Prostate gland (tissue), 2 donors: ENCODE measurements around the gene USP32. TPM values are rescaled to one million over a fixed set of nuclear protein-coding genes. Genes with fewer than 3 reads are reported as not detected.
A peak's percentile ranks its signal among the peaks of the same experiment; 100 is the strongest.
"Not testable (repeated sequence)": the region's sequence is repeated elsewhere in the genome, so short reads cannot be mapped to it uniquely, and the experiment has no call there.

Source experiments
- DNase-seq: peaks from one replicate; pipeline ENCODE4 v3.0.0-alpha.2; 2019; ENCODE audit warnings: low spot score
- H3K27ac ChIP-seq, 2 donors: fragments of 200-600 bp; sonication (generic); 2 replicates each; pipeline ENCODE4 v1.5.1; 2017 to 2019
- H3K27me3 ChIP-seq: fragments of 200-600 bp; sonication (generic); replicated peaks from 2 replicates; pipeline ENCODE4 v1.5.1; 2019; ENCODE audit not compliant: insufficient read depth
- H3K36me3 ChIP-seq, 2 donors: fragments of 200-600 bp; sonication (generic); 1 replicate in 1 of 2; 2 replicates in 1 of 2; pipeline versions ENCODE4 v1.5.1 to v1.8.1; 2017 to 2019
- H3K4me1 ChIP-seq: fragments of 200-600 bp; sonication (generic); replicated peaks from 2 replicates; pipeline ENCODE4 v1.5.1; 2019
- H3K4me3 ChIP-seq, 2 donors: fragments of 200-600 bp; sonication (generic); 2 replicates each; pipeline ENCODE4 v1.5.1; 2017 to 2019
- H3K9me3 ChIP-seq: fragments of 200-600 bp; sonication (generic); 2 replicates; pipeline ENCODE4 v1.5.1; 2017
- CTCF ChIP-seq, 4 experiments: fragments of 200-600 bp in 2 of 4; fragments of 450-650 bp in 2 of 4; sonication (generic) in 2 of 4; IDR thresholded peaks; 1 replicate in 3 of 4; 2 replicates in 1 of 4; pipeline ENCODE4 v1.5.1; 2016 to 2019; ENCODE audit warnings: antibody characterized with exemption in 4 of 4, mild to moderate bottlenecking in 2 of 4, moderate library complexity in 2 of 4
- POLR2A ChIP-seq: fragments of 450-650 bp; IDR thresholded peaks from one replicate; pipeline ENCODE4 v1.6.1; 2016; ENCODE audit warnings: antibody characterized with exemption, mild to moderate bottlenecking
- POLR2AphosphoS5 ChIP-seq: sonication (generic); formaldehyde crosslinking; IDR thresholded peaks from one replicate; pipeline ENCODE4 v1.6.1; 2017; ENCODE audit warnings: antibody characterized with exemption
- WGBS: methylation state at CpG from one replicate; pipeline ENCODE4 v1.1.5; 2018; 5-methylcytosine and 5-hydroxymethylcytosine counted together
- intact Hi-C: fragments of 100-400 bp; cut with DNase I; formaldehyde crosslinking; loops from one replicate; pipeline ENCODE4 v1.14.2; 2022
- total RNA-seq, 2 donors: library from RNA; depleted of rRNA; stranded (reverse); fragments of >200 nt; gene quantifications; one replicate each; pipeline ENCODE4 v1.1.0, GENCODE V29; 2016

The USP32 gene
- total RNA-seq, 2 donors from 2014 or later = 21.8 to 59.3 TPM

GRCh38 chr17:60428491-60428890, 36.6 kb upstream of the USP32 start:
- H3K9me3 ChIP-seq, H3K36me3 ChIP-seq, H3K4me1 ChIP-seq, intact Hi-C loops, H3K27me3 ChIP-seq, H3K27ac ChIP-seq, DNase-seq, H3K4me3 ChIP-seq: not testable (repeated sequence)
- WGBS = 88% methylated on average over 6 of the region's 6 CpGs

- no peaks in the 10 kb centered on the region for H3K36me3 ChIP-seq
- DNase-seq = no peak
- intact Hi-C loops = no loop called here
- no peak overlapping the region for H3K4me3 ChIP-seq
- H3K4me1 ChIP-seq = no peaks in the 10 kb centered on the region
- TF ChIP-seq POLR2AphosphoS5 (no peak), POLR2A (no peak), CTCF (IDR thresholded peaks at IDR 0.05) (no peak)
- 81% methylated on average over 10 of the region's 10 CpGs for WGBS
- no peaks in the 10 kb centered on the region for H3K9me3 ChIP-seq
- no peak overlapping the region for H3K27ac ChIP-seq
- H3K27me3 ChIP-seq = no peaks in the 10 kb centered on the region
Measured at GRCh38 chr17:60426596-60426995, 34.7 kb upstream of the USP32 start.

GRCh38 chr17:60425626-60426025, 33.7 kb upstream of the USP32 start:
- no peak for TF ChIP-seq POLR2AphosphoS5
- TF ChIP-seq CTCF (IDR thresholded peaks at IDR 0.05) = no peak
- TF ChIP-seq POLR2A = no peak
- H3K27ac ChIP-seq = no peak overlapping the region
- H3K27me3 ChIP-seq = no peaks in the 10 kb centered on the region
- no peak for DNase-seq
- H3K4me1 ChIP-seq = no peaks in the 10 kb centered on the region
- H3K9me3 ChIP-seq = no peaks in the 10 kb centered on the region
- H3K36me3 ChIP-seq = no peaks in the 10 kb centered on the region
- no peak overlapping the region for H3K4me3 ChIP-seq
- 91% methylated on average over 5 of the region's 6 CpGs for WGBS
- intact Hi-C loops = no loop called here

GRCh38 chr17:60423865-60424264, 31.9 kb upstream of the USP32 start:
- H3K36me3 ChIP-seq = no peaks in the 10 kb centered on the region
- no peaks in the 10 kb centered on the region for H3K27me3 ChIP-seq
- H3K27ac ChIP-seq = no peak overlapping the region
- WGBS = 86% methylated on average over 3 of the region's 3 CpGs
- no peaks in the 10 kb centered on the region for H3K4me1 ChIP-seq
- H3K4me3 ChIP-seq = no peak overlapping the region
- no peaks in the 10 kb centered on the region for H3K9me3 ChIP-seq
- TF ChIP-seq POLR2AphosphoS5 (no peak), CTCF (IDR thresholded peaks at IDR 0.05) (no peak), POLR2A (no peak)
- DNase-seq = no peak
- intact Hi-C loops = no loop called here

- Histone ChIP-seq H3K4me3 (peak within 1 kb of the TSS; percentile 30), H3K36me3 (no peaks in the 10 kb centered on the region), H3K4me1 (no peaks in the 10 kb centered on the region), H3K27me3 (no peaks in the 10 kb centered on the region), H3K9me3 (no peaks in the 10 kb centered on the region), H3K27ac (no peak within 1 kb of the TSS)
- TF ChIP-seq POLR2AphosphoS5 (no peak), CTCF (IDR thresholded peaks at IDR 0.05) (no peak), POLR2A (no peak)
- DNase-seq = no peak
- intact Hi-C loops = no loop called here
- 78% methylated on average over 18 of the region's 18 CpGs for WGBS
Measured at GRCh38 chr17:60422162-60422665, 30.3 kb upstream of the USP32 start, which contains the start of gene CHCT1. Gene CHCT1 (plus strand): TSS chr17:60422489. CDS start chr17:60422593, 104 bp downstream.
